ENCODE data around the gene RAVER2.
"Not testable (repeated sequence)": the region's sequence is repeated elsewhere in the genome, so short reads cannot be mapped to it uniquely, and the experiment has no call there.

The RAVER2 gene

DNA sequence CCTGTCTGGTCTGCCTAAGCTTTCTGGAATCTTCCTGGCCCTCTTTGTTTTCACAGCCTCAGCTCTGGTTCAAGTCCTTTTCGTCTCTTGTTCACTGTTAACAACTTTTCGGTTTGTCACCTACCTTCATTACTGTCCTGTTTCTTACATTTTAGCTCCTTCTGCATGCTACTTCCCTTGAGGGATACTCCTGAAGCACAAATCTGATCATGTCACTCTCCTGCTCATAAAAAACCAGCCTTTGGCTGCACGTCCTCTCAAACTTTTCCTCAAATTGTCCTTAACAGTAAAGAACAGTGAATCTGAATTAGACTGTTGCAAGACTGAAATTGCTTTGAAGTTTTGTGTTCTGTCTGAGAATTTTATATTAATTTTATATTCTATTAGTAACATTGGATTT lies 3.3 kb downstream of the RAVER2 start:
- no peak for FAIRE-seq

- no peak for FAIRE-seq
These were observed 3.8 kb downstream of the RAVER2 start for GRCh38 chr1:64748706-64749105.

GRCh38 chr1:64750092-64750491 lies 5.2 kb downstream of the RAVER2 start:
- no peak for FAIRE-seq

GRCh38 chr1:64750875-64751274 lies 6.0 kb downstream of the RAVER2 start:
- no peak for FAIRE-seq

DNA sequence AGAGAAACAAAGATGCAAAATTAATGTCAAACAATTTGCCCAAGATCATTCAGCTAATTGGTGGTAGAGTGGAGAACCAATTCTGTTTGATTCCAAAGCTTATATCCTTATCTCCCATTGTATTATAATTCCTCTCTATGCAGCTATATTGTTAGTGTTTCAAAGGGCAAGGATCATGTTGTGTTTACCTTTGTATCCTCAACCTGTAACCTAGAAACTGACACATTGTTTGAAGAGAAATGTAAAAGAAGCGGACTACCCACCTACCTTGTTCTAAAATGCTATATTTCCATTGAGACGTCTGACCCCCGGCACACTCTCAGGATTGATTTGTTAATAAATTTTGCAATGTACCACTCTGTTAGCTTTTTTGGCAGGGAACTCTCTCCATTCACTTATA lies 9.3 kb downstream of the RAVER2 start:
- no peak for FAIRE-seq

DNA sequence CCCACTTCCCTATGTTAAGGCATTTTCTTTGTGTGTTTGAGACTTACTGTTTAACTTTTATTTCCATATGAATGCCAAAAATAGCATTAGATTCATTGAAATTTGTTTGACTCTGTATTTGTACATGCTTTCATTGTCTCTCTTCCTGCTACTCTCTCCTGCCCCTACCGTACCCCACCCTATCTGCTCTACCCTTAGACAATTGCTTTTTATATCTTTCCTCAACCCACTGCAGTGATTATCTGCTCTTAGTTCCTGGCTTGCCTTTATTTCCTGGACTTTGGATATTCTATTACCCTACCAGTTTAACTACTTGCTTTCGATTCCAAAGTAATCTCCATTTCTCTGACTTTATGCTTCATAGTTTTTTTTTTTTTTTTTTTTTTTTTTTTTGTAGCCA lies 10.5 kb downstream of the RAVER2 start:
- FAIRE-seq = no peak

DNA sequence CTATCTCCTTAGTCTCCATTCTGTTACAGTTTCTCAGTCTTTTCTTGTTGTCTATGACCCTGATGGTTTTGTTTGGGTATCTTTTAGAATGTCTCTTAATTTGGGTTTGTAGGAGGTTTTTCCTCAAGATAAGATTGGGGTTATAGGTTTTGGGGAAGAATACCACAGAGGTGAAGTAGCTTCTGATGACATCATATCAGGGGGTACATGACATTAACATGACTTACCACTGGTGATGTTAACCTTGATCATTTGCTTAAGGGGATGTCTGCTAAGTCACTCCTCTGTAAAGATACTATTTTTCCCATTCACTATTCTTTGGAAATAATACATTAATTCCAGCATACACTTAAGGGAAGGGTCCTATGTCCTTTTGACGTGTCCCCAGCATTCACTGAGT lies 11.9 kb downstream of the RAVER2 start:
- FAIRE-seq = no peak

DNA sequence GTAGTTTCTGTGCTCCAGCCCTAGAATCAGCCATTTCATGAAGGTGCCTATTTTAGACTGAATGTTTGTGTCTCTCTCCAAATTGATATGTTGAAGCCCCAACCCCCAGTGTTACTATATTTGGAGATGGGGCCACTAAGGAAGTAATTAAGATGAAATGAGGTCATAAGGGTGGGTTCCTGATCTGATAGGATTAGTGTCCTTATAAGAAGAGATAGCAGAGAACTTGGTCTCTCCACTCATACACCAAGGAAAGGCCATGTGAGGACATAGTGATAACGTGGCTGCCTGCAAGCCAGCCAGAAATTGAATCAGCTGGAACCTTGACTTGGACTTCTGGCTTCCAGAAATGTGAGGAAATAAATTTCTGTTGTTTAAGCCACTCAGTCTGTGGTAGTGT lies 12.3 kb downstream of the RAVER2 start:
- no peak for FAIRE-seq

- FAIRE-seq = no peak
These were observed 13.4 kb downstream of the RAVER2 start for GRCh38 chr1:64758233-64758632.

GRCh38 chr1:64759968-64760367 lies 15.1 kb downstream of the RAVER2 start:
- no peak for FAIRE-seq

- FAIRE-seq = no peak
These were observed 20.1 kb downstream of the RAVER2 start for GRCh38 chr1:64765012-64765411.

- FAIRE-seq = no peak
These were observed 21.0 kb downstream of the RAVER2 start for GRCh38 chr1:64765826-64766225.

GRCh38 chr1:64766429-64766828 lies 21.6 kb downstream of the RAVER2 start:
- no peak for FAIRE-seq

DNA sequence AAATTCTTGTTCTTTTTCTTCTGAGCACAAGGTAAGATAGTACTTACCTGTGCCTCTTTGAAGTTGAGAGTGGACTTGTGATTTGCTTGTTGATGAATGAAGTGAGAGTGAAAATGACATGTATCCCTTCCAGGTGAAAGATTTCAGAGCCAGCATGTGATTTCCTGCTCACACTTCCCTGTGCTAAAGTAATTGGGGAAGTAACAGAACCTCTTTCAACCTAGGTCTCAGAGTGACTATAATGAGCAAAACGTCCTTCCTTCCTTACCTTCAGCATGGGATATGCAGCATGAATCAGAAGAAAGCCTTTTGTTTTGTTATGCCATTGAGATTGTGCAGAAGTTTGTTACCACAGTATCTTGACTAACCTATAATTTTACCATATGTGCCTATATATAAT lies 24.6 kb downstream of the RAVER2 start:
- no peak for FAIRE-seq

GRCh38 chr1:64769971-64770370 lies 25.1 kb downstream of the RAVER2 start:
- FAIRE-seq = no peak

GRCh38 chr1:64773306-64773705 lies 28.4 kb downstream of the RAVER2 start:
- FAIRE-seq = not testable (repeated sequence)

DNA sequence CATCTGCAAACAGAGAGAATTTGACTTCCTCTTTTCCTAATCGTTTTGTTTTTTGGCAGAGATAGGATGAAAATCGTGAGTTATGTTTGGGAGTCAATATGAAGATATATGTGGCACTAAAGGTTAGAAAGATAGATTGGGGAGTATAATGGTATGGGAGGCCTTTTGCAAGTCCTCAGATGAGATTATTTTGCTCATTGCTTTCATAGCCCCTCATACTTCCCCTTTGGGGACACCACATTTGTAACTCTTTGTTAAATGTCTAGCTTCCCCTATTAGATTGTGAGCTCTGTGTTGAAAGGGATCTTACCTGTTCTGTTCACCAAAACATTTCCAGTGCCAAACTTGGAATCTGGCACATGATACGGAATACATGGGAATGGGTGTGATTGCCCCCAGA lies 30.2 kb downstream of the RAVER2 start:
- no peak for FAIRE-seq

DNA sequence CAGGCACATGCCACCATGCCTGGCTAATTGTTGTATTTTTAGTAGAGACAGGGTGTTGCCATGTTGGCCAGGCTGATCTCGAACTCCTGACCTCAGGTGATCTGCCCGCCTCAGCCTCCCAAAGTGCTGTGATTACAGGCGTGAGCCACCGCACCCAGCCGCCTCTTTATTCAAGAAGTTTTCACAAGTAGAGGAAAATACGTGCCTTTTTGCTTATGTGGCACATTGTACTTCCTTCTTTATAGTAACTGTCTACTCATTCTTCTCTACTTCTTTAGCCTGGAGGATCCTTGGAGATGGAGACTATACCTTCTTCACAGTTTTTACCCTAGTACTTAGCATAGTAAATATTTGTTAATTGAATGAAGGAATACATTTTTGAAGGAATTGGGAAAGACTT lies 37.2 kb downstream of the RAVER2 start:
- not testable (repeated sequence) for FAIRE-seq

DNA sequence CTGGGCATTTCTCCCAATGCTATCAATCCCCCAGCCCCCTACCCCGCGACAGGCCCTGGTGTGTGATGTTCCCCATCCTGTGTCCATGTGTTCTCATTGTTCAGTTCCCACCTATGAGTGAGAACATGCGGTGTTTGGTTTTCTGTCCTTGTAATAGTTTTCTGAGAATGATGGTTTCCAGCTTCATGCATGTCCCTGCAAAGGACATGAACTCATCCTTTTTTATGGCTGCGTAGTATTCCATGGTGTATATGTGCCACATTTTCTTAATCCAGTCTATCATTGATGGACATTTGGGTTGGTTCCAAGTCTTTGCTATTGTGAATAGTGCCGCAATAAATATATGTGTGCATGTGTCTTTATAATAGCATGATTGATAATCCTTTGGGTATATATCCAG lies 38.0 kb downstream of the RAVER2 start:
- FAIRE-seq = not testable (repeated sequence)

- no peak for FAIRE-seq
These were observed 46.1 kb downstream of the RAVER2 start for GRCh38 chr1:64790832-64791487.

DNA sequence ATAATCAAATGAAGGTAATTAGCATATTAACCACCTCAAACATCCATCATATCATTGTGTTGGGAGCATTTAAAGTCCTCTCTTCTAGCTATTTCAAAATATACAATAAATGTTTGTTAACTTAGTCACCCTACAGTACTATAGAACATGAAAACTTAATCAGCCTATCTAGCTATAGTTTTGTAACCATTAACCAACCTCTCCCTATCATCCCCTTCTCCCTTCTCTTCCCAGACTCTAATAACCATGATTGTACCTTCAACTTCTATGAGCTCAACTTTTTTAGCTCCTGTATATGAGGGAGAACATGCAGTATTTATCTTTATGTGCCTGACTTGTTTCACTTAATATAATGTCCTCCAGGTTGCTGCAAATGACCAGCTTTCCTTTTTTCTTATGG lies 54.0 kb downstream of the RAVER2 start:
- FAIRE-seq = no peak

DNA sequence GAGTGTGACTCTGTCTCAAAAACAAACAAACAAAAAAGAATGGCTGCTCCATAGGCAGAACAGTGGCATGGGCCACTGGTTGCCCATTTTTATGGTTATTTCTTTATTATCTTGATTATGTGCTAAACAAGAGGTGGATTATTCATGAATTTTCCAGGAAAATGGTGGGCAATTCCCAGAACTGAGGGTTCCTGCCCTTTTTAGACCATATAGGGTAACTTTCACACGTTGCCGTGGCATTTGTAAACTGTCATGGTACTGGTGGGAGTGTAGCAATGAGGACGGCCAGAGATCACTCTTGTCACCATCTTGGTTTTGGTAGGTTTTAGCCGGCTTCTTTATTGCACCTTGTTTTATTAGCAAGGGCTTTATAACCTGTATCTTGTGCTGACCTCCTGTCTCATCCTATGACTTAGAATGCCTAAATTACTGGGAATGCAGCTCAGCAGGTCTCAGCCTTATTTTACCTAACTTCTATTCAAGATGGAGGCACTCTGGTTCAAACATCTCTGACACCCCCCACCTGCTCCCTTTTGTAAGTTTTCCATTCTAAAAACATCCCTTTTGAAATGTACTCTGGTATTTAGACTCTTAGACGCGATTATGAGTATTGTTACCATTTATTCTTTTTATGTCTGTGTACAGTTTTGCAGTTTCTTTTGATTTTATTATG lies 57.1 kb downstream of the RAVER2 start:
- no peak for FAIRE-seq

- FAIRE-seq = no peak
These were observed 64.4 kb downstream of the RAVER2 start for GRCh38 chr1:64809309-64809708.

DNA sequence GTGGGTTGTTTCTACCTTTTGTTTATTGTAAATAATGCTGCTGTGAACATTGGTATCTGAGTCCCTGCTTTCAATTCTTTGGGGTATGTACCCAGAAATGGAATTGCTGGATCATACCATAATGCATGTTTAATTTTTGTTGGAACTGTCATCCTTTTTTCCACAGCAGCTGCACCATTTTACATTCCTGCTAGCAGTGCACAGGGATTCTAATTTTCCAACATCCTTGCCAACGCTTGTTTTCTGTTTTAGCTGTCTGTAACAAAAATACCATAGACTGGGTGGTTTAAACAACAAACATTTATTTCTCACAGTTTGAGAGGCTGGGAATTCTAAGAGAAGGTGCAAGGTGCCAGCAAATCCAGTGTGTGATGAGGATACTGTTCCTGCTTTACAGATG lies 65.1 kb downstream of the RAVER2 start:
- FAIRE-seq = no peak

DNA sequence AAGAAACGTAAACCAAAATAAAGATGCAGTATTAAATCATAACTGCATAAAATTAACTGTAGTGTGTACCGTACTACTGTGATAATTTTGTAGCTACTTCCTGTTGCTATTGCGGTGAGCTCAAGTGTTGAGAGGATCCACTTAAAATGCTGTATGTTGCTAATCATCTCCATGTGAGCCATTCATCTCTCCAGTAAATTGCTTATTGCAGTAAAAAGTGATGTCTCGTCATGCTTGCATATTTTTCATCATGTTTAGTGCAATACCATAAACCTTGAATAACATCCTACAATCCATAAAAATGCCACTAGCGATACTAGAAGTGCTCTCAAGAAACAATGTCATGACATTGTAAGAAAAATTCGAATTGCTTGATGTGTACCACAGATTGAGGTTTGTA lies 66.3 kb downstream of the RAVER2 start:
- FAIRE-seq = no peak

Data from A204.1 (cell line).